ENCODE data around the gene SCAF1. TPM values are rescaled to one million over a fixed set of nuclear protein-coding genes. Genes with fewer than 3 reads are reported as not detected.

Gene SCAF1
- total RNA-seq, 1 experiment from 2014 or later = 16.3 TPM

- DNase-seq = no peak
- no peaks in the 10 kb centered on the region for H3K27me3 ChIP-seq
- peaks cover 54% of the 10 kb centered on the region for H3K36me3 ChIP-seq
- H3K4me1 ChIP-seq = no peaks in the 10 kb centered on the region
- no peaks in the 10 kb centered on the region for H3K9me3 ChIP-seq (replicated peaks)
- no peak overlapping the region for H3K27ac ChIP-seq
- H3K4me3 ChIP-seq = no peak overlapping the region
Observed at GRCh38 chr19:49651029-49651819, 9.2 kb downstream of the SCAF1 start.

- Histone ChIP-seq H3K4me1 (no peaks in the 10 kb centered on the region), H3K27ac (no peak overlapping the region), H3K4me3 (no peak overlapping the region), H3K27me3 (no peaks in the 10 kb centered on the region), H3K9me3 (replicated peaks) (no peaks in the 10 kb centered on the region), H3K36me3 (peaks cover 52% of the 10 kb centered on the region)
- no peak for DNase-seq
Observed at GRCh38 chr19:49651820-49652550, 10.0 kb downstream of the SCAF1 start.

- Histone ChIP-seq H3K4me3 (no peak overlapping the region), H3K27ac (no peak overlapping the region), H3K36me3 (peaks cover 54% of the 10 kb centered on the region), H3K27me3 (no peaks in the 10 kb centered on the region), H3K9me3 (replicated peaks) (no peaks in the 10 kb centered on the region), H3K4me1 (no peaks in the 10 kb centered on the region)
- DNase-seq = no peak
Observed at GRCh38 chr19:49652551-49653465, 10.8 kb downstream of the SCAF1 start.

- peaks cover 59% of the 10 kb centered on the region for H3K36me3 ChIP-seq
- H3K4me3 ChIP-seq = no peak overlapping the region
- no peak overlapping the region for H3K27ac ChIP-seq
- no peaks in the 10 kb centered on the region for H3K27me3 ChIP-seq
- no peaks in the 10 kb centered on the region for H3K9me3 ChIP-seq (replicated peaks)
- H3K4me1 ChIP-seq = no peaks in the 10 kb centered on the region
- no peak for DNase-seq
Observed at GRCh38 chr19:49653466-49653806, 11.4 kb downstream of the SCAF1 start.

GRCh38 chr19:49654581-49654980 lies 12.6 kb downstream of the SCAF1 start:
- Histone ChIP-seq H3K36me3 (peaks cover 63% of the 10 kb centered on the region), H3K27ac (no peak overlapping the region)
- no peak for DNase-seq

GRCh38 chr19:49655570-49656455 lies 13.8 kb downstream of the SCAF1 start:
- no peaks in the 10 kb centered on the region for H3K27me3 ChIP-seq
- no peaks in the 10 kb centered on the region for H3K9me3 ChIP-seq (replicated peaks)
- no peak overlapping the region for H3K27ac ChIP-seq
- H3K4me3 ChIP-seq = no peak overlapping the region
- no peak for DNase-seq
- H3K4me1 ChIP-seq = no peaks in the 10 kb centered on the region
- H3K36me3 ChIP-seq = peaks cover 60% of the 10 kb centered on the region

More at GRCh38 chr19:49654581-49654980, 12.6 kb downstream of the SCAF1 start:
- Histone ChIP-seq H3K27me3 (no peaks in the 10 kb centered on the region), H3K4me3 (no peak overlapping the region), H3K4me1 (no peaks in the 10 kb centered on the region), H3K9me3 (replicated peaks) (no peaks in the 10 kb centered on the region)

- DNase-seq = no peak
- peaks cover 59% of the 10 kb centered on the region for H3K36me3 ChIP-seq
- H3K27ac ChIP-seq = no peak overlapping the region
- no peaks in the 10 kb centered on the region for H3K4me1 ChIP-seq
- no peaks in the 10 kb centered on the region for H3K27me3 ChIP-seq
- H3K9me3 ChIP-seq (replicated peaks) = no peaks in the 10 kb centered on the region
- no peak overlapping the region for H3K4me3 ChIP-seq
Observed at GRCh38 chr19:49656456-49657109, 14.6 kb downstream of the SCAF1 start.

GRCh38 chr19:49657493-49658138 lies 15.6 kb downstream of the SCAF1 start:
- H3K27me3 ChIP-seq = no peaks in the 10 kb centered on the region
- H3K36me3 ChIP-seq = peaks cover 60% of the 10 kb centered on the region
- DNase-seq = no peak
- no peaks in the 10 kb centered on the region for H3K4me1 ChIP-seq
- no peaks in the 10 kb centered on the region for H3K9me3 ChIP-seq (replicated peaks)
- no peak overlapping the region for H3K27ac ChIP-seq
- H3K4me3 ChIP-seq = no peak overlapping the region

GRCh38 chr19:49658139-49658517 lies 16.1 kb downstream of the SCAF1 start:
- Histone ChIP-seq H3K9me3 (replicated peaks) (no peaks in the 10 kb centered on the region), H3K4me1 (no peaks in the 10 kb centered on the region), H3K27me3 (no peaks in the 10 kb centered on the region), H3K27ac (no peak overlapping the region), H3K4me3 (no peak overlapping the region), H3K36me3 (peaks cover 56% of the 10 kb centered on the region)
- DNase-seq = no peak

- peaks cover 52% of the 10 kb centered on the region for H3K36me3 ChIP-seq
- no peak overlapping the region for H3K27ac ChIP-seq
- no peak for DNase-seq
- 0 out of 2 replicates have a peak, but pooled peaks cover under 1% of the 10 kb centered on the region for H3K4me1 ChIP-seq
- no peaks in the 10 kb centered on the region for H3K27me3 ChIP-seq
- no peak overlapping the region for H3K4me3 ChIP-seq
- H3K9me3 ChIP-seq (replicated peaks) = no peaks in the 10 kb centered on the region
Observed at GRCh38 chr19:49658566-49659442, 16.8 kb downstream of the SCAF1 start.

GRCh38 chr19:49660338-49660961 lies 18.4 kb downstream of the SCAF1 start:
- peaks cover 37% of the 10 kb centered on the region for H3K36me3 ChIP-seq
- no peak for DNase-seq

GRCh38 chr19:49662011-49662410 lies 20.0 kb downstream of the SCAF1 start:
- H3K4me3 ChIP-seq = no peak overlapping the region
- no peak overlapping the region for H3K27ac ChIP-seq
- H3K36me3 ChIP-seq = peaks cover 35% of the 10 kb centered on the region
- H3K27me3 ChIP-seq = no peaks in the 10 kb centered on the region
- H3K4me1 ChIP-seq = 0 out of 2 replicates have a peak, but pooled peaks cover 3% of the 10 kb centered on the region
- no peaks in the 10 kb centered on the region for H3K9me3 ChIP-seq (replicated peaks)
- no peak for DNase-seq

More at GRCh38 chr19:49660338-49660961, 18.4 kb downstream of the SCAF1 start:
- H3K4me1 ChIP-seq = 0 out of 2 replicates have a peak, but pooled peaks cover 3% of the 10 kb centered on the region
- H3K27me3 ChIP-seq = no peaks in the 10 kb centered on the region
- no peak overlapping the region for H3K27ac ChIP-seq
- H3K4me3 ChIP-seq = no peak overlapping the region
- H3K9me3 ChIP-seq (replicated peaks) = no peaks in the 10 kb centered on the region
